ENCODE measurements around the gene KIAA1671.

GRCh38 chr22:25078591-25078990 lies 126.1 kb downstream of the KIAA1671 start:
- no peak for TF ChIP-seq CTCF (IDR thresholded peaks at IDR 0.05 in 4 of 5, conservative IDR thresholded peaks at IDR 0.05 in 1 of 5)
- no peak for TF ChIP-seq POLR2A (IDR thresholded peaks at IDR 0.05)
